Fibroblast of the aortic adventitia (primary cell): ENCODE results near the gene MACO1. TPM values are rescaled to one million over a fixed set of nuclear protein-coding genes. Genes with fewer than 3 reads are reported as not detected.

ENCODE experiments used
- DNase-seq: peaks from one replicate; pipeline ENCODE4 v3.0.0-alpha.2; 2010; ENCODE audit warnings: low read depth
- H3K4me3 ChIP-seq: 2 replicates; pipeline ENCODE4 v1.5.1; 2011; ENCODE audit warnings: low read depth, mild to moderate bottlenecking, control low read depth, low read length, moderate library complexity
- total RNA-seq: library from RNA; depleted of rRNA; stranded (reverse); fragments of >200 nt; gene quantifications from 2 replicates; pipeline ENCODE4 v1.2.3, GENCODE V29; 2012; ENCODE audit warnings: low replicate concordance
- TF ChIP-seq, protein P1 (sequence below): IDR thresholded peaks from 2 replicates; pipeline ENCODE4 v1.5.1; 2011; ENCODE audit warnings: mild to moderate bottlenecking, low read length, control low read depth, inconsistent platforms; ENCODE audit not compliant: insufficient read depth

MACO1 gene
- total RNA-seq, 1 donor: 17.3 TPM

DNA sequence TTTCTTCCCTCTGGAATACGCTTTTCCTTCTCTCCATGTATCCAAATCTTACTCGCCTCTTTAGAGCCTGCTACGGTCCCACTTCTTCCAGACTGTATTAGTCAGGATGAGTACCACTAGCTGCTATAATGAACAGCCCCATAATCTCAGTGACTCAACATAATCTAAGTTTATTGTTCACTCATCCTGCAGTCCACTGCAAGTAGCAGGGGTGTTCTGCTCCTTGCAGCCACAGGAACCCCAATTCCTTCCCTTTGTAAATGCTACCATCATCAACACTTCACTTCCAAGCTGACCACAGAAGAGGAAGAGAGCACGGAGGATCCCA, 94.6 kb downstream of the MACO1 start:
- H3K4me3 ChIP-seq: no peak overlapping the region
- TF ChIP-seq, protein P1, sequence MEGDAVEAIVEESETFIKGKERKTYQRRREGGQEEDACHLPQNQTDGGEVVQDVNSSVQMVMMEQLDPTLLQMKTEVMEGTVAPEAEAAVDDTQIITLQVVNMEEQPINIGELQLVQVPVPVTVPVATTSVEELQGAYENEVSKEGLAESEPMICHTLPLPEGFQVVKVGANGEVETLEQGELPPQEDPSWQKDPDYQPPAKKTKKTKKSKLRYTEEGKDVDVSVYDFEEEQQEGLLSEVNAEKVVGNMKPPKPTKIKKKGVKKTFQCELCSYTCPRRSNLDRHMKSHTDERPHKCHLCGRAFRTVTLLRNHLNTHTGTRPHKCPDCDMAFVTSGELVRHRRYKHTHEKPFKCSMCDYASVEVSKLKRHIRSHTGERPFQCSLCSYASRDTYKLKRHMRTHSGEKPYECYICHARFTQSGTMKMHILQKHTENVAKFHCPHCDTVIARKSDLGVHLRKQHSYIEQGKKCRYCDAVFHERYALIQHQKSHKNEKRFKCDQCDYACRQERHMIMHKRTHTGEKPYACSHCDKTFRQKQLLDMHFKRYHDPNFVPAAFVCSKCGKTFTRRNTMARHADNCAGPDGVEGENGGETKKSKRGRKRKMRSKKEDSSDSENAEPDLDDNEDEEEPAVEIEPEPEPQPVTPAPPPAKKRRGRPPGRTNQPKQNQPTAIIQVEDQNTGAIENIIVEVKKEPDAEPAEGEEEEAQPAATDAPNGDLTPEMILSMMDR: no peak
- no peak for DNase-seq

DNA sequence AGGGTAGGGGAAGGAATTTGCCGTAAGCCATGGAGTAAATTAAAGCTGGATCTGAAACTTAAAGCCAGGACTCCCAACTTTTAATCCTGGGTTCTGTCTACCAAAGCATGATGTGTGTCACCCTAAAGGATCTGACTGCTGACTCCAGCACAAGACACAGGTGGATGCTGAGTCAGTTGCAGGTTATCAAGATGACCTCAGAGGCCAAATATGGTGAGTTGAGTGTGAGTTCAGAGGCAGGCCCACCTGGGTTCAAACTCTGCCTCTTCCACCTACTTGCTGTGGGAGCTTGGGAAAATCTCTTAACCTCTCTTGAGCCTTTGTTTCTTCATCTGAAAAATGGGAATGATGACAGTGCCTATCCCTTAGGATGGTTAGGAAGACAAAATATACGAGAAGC, 96.1 kb downstream of the MACO1 start:
- no peak for DNase-seq
- TF ChIP-seq, protein P1: no peak

DNA sequence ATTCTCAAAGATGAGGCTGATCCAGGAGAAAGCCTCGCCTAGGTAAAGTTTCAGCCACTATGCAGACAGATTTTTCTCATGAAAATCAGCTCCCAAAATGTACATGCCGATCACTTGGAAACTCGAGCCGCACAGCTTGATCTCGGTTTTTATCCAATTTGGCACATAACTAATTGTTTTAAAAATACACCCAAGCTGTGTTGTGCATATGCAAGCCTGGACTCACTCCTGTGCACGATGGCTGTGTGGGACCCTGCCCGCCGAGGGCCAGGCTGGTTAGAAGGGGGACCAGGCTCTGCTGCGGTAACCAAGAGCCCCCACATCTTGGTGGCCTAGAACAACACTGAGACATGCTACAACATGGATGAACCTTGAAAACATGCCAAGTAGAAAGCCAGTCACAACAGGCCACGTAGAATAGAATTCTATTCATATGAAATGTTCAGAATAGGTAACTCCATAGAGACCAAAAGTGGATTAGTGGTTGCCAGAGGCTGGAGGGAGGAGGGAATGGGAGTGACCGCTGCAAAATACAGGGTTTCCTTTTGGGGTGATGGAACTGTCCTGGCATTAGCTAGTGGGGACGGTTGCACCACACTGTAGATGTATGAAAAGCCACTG, 96.6 kb downstream of the MACO1 start:
- no peak for DNase-seq
- TF ChIP-seq, protein P1: no peak
- no peak overlapping the region for H3K4me3 ChIP-seq

More for the DNA sequence above, 96.1 kb downstream of the MACO1 start:
- H3K4me3 ChIP-seq: no peak overlapping the region

DNA sequence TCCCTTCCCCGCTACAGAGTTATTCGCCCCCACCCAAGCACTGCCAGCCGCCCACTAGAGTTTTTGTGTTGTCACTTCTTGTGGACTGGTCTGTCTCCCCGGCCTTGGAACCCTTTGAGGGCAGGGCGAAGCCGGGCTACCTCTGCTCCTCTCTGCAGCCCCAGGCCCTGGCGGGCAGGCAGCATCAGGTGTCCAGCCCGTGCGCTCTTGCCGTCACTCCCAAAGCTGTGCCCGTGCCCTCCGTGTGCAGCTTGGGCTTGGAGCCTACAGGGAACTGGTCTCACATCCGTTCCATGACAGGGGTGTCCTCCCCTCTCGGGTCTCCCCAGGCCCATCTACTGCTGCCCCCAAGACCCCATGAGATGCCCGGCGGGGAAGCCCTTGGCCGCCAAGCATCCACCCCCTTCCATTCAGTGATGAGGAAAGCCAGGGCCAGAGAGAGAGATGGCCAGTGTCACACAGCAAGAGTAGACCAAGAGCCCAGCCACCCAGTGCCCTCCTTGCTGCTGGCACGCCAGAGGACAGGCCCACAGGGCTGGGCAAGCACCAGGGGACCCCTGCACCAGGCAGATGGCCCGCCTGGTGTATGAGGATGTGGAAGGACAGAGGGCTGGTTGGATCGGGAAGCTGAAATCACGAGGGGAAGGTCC, 97.4 kb downstream of the MACO1 start:
- TF ChIP-seq, protein P1: no peak
- no peak for DNase-seq
- no peak overlapping the region for H3K4me3 ChIP-seq

DNA sequence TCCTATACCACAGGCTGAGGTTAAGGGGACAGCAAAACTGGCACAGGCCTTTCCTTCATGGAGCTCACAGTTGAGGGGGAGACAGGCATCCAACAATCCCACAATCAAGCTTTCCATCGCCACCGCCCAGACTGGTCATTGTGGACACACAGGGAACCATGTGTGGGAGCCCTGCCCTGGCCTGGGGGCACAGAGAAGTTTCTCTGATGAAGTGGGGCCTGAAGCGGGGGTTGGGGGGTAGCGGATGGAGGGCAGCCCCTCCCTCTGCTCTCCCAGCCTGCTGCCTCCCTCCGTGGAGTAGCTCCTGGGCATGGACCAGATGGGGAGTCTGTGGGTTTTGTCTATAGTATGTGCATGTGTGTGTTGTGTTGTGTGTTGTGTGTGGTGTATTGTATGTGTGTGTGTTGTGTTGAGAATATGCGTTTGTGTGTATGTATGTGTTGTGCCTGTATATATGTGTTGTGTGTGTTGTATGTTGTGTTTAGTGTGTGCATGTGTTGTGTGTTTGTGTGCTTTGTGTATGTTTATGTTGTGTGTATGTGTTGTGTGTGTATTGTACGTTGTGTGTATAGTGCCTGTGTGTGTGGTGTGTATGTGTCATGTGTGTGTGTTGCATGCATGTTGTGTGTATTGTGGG, 98.3 kb downstream of the MACO1 start:
- no peak overlapping the region for H3K4me3 ChIP-seq
- TF ChIP-seq, protein P1: no peak

DNA sequence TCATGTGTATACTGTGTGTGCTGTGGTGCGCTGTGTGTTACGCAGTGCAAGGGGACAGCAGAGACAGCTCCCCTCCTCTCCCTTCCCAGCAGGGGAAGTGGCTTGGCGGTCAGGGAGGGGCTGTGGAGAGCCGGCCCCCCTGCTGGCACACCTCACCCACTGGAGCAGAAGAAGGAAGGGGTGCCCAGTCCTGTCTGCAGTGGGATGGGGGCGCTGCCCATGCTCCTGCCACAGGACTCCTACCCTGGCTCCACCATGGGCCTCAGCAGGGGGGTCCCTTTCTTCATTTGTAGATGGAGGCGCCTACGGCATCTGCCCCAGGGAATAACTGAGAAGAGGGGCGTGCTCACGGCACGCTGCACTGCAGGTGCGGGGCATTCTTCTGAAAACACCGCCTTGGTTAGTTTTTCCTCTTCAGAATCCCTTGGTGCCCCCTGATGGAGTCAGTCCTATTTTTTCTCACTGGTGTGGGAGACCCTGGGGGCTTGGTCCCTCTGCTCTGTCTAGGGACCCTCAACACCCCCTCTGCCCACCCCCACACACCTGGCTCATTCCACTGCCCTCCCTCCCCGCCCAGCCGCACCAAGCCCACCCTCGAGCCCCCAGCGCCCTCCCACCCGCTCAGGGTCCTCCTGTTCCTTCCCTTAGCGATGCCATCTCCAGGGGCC, 99.0 kb downstream of the MACO1 start:
- H3K4me3 ChIP-seq: no peak overlapping the region
- TF ChIP-seq, protein P1: no peak
- DNase-seq: no peak

More for the DNA sequence above, 98.3 kb downstream of the MACO1 start:
- DNase-seq: no peak
